Measurements from ENCODE around the gene GPATCH1. TPM values are rescaled to one million over a fixed set of nuclear protein-coding genes. Genes with fewer than 3 reads are reported as not detected.
"Not testable (repeated sequence)": the region's sequence is repeated elsewhere in the genome, so short reads cannot be mapped to it uniquely, and the experiment has no call there.

The GPATCH1 gene
- total RNA-seq, 1 experiment from 2014 or later: 2.9 TPM

DNA sequence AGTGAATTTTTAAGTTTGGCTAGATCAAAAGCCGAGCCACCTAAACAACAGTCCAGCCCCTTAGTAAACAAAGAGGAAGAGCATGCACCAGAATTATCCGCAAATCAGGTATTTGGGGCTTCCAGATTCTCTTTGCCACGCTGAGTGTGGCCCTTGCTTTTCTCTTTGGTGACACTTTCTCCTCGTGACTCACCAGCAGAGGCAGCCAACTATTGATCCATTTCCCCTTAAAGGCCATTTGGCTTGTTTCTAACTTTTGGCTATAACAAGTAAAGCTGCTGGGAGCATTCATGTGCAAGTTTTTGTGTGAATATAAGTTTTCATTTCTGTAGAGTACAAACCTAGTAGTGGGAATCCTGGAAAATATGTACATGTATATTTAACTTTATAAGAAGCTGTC, 33.3 kb downstream of the GPATCH1 start:
- Histone ChIP-seq H3K36me3 (ENCODE audit: insufficient read depth, low read length) (peaks cover 18% of the 10 kb centered on the region; the same call in 1 of the 2 replicates), H2AFZ (ENCODE audit: low read length) (no peak overlapping the region), H3K27ac (ENCODE audit: low read length) (no peak overlapping the region)

DNA sequence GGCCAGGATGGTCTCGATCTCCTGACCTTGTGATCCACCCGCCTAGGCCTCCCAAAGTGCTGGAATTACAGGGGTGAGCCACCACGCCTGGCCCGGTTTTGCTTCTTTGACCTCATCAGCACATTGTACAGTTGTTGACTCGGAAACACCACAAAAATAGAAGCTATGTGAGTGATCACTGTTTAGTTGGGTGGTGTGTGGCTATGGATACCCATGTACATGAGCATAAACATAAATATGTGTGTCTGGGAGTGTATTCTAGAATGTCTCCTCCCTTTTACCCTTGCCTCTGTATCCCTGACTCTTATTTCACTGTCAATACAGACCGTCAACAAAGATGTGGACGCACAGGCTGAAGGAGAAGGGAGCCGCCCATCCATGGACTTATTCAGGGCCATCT, 36.5 kb downstream of the GPATCH1 start:
- no peak overlapping the region for H3K4me3 ChIP-seq (ENCODE audit: low read length)
- H3K9me3 ChIP-seq (ENCODE audit: low read length): no peaks in the 10 kb centered on the region
- no peak for DNase-seq
- no peaks in the 10 kb centered on the region for H3K9me2 ChIP-seq (replicated peaks; ENCODE audit: insufficient read depth, low read length)
- no peak overlapping the region for H2AFZ ChIP-seq (ENCODE audit: low read length)
- no peaks in the 10 kb centered on the region for H4K20me1 ChIP-seq (ENCODE audit: insufficient read depth, low read depth, low read length)
- no peaks in the 10 kb centered on the region for H3K4me1 ChIP-seq (ENCODE audit: low read length)
- no peaks in the 10 kb centered on the region for H3K79me2 ChIP-seq (ENCODE audit: low read length)
- H3K36me3 ChIP-seq (ENCODE audit: insufficient read depth, low read length): peaks cover 8% of the 10 kb centered on the region; the same call in 1 of the 2 replicates
- H3K4me2 ChIP-seq (ENCODE audit: low read depth, low read length, poor library complexity, severe bottlenecking): no peak overlapping the region
- H3K9ac ChIP-seq (ENCODE audit: low read length): no peak overlapping the region
- H3K27ac ChIP-seq (ENCODE audit: low read length): no peak overlapping the region
- no peaks in the 10 kb centered on the region for H3K27me3 ChIP-seq (ENCODE audit: low read length)

More for the DNA sequence above, 33.3 kb downstream of the GPATCH1 start:
- H3K4me1 ChIP-seq (ENCODE audit: low read length): no peaks in the 10 kb centered on the region
- H3K27me3 ChIP-seq (ENCODE audit: low read length): no peaks in the 10 kb centered on the region
- H3K9me2 ChIP-seq (replicated peaks; ENCODE audit: insufficient read depth, low read length): no peaks in the 10 kb centered on the region
- H3K4me3 ChIP-seq (ENCODE audit: low read length): no peak overlapping the region
- no peaks in the 10 kb centered on the region for H3K79me2 ChIP-seq (ENCODE audit: low read length)
- no peak for DNase-seq
- H4K20me1 ChIP-seq (ENCODE audit: insufficient read depth, low read depth, low read length): no peaks in the 10 kb centered on the region
- H3K4me2 ChIP-seq (ENCODE audit: low read depth, low read length, poor library complexity, severe bottlenecking): no peak overlapping the region
- H3K9me3 ChIP-seq (ENCODE audit: low read length): no peaks in the 10 kb centered on the region
- H3K9ac ChIP-seq (ENCODE audit: low read length): no peak overlapping the region

DNA sequence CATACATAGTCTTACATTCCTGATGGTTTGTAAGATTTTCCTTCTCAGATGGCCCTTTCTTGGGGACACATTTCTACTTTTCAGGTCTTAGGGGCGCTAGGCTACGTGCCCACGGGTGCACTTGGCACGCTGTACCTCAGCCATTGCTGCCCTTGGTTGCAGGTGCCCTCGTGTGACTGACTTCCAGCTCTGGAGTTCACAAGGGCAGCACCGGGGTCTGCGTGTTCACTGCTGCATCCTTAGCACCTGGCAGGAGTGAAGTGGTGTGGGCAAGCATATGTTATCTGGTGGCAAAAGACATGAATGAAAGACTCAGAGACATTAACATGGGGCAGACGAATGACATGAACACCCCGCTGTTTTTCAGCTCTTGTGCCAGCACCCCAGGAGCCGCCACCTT, 37.7 kb downstream of the GPATCH1 start:
- Histone ChIP-seq H3K36me3 (ENCODE audit: insufficient read depth, low read length) (peaks cover 6% of the 10 kb centered on the region; the same call in 1 of the 2 replicates), H3K79me2 (ENCODE audit: low read length) (no peaks in the 10 kb centered on the region), H3K4me1 (ENCODE audit: low read length) (no peaks in the 10 kb centered on the region), H3K27me3 (ENCODE audit: low read length) (no peaks in the 10 kb centered on the region), H3K9me2 (replicated peaks; ENCODE audit: insufficient read depth, low read length) (no peaks in the 10 kb centered on the region), H3K27ac (ENCODE audit: low read length) (no peak overlapping the region), H4K20me1 (ENCODE audit: insufficient read depth, low read depth, low read length) (no peaks in the 10 kb centered on the region), H3K4me2 (ENCODE audit: low read depth, low read length, poor library complexity, severe bottlenecking) (no peak overlapping the region), H2AFZ (ENCODE audit: low read length) (no peak overlapping the region), H3K4me3 (ENCODE audit: low read length) (no peak overlapping the region), H3K9ac (ENCODE audit: low read length) (no peak overlapping the region), H3K9me3 (ENCODE audit: low read length) (no peaks in the 10 kb centered on the region)
- DNase-seq: no peak

DNA sequence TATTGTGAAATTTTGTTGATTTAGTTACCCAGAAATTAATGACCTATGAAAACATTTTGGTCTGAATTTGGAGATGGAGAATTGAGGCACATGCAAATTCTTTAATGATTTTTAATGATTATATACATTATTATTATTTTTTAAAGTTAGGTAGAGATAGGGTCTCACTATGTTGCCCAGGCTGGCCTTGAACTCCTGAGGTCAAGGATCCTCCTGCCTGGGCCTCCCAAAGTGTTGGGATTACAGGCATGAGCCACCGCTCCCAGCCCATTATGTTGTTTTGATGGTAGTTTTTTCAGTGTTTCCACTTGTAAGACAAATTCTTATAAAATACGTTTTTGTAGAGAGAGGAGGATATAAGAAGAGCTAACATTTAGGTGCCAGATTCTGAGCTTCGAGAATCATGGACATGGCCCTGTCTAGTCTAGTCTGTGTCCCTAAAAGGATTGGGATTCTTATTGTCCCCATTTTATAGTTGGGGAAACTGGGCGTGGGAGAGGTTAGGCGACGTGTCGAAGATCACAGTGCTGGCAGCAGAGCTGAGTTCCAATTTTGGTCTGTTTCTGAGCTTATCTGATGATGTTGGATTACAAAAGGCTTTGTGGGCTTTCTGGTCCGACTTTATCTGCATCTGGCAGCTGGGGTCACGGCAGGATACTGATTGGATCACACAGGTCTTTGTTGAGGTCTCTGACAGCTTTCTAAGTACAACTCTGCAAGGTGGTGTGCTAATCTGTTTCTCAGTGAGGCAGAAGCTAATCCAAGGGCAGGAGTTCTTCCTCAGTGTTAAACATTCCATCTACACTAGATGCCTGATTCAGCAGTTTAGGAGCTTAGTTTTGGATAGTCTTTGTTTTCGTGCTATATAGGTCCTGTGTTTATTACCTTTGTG, 43.5 kb downstream of the GPATCH1 start:
- Histone ChIP-seq H3K4me1 (ENCODE audit: low read length) (no peaks in the 10 kb centered on the region), H3K9ac (ENCODE audit: low read length) (no peak overlapping the region), H3K9me3 (ENCODE audit: low read length) (no peaks in the 10 kb centered on the region), H3K4me3 (ENCODE audit: low read length) (no peak overlapping the region), H3K4me2 (ENCODE audit: low read depth, low read length, poor library complexity, severe bottlenecking) (no peak overlapping the region), H4K20me1 (ENCODE audit: insufficient read depth, low read depth, low read length) (no peaks in the 10 kb centered on the region), H3K27me3 (ENCODE audit: low read length) (no peaks in the 10 kb centered on the region), H3K79me2 (ENCODE audit: low read length) (no peaks in the 10 kb centered on the region), H3K9me2 (replicated peaks; ENCODE audit: insufficient read depth, low read length) (no peaks in the 10 kb centered on the region), H3K36me3 (ENCODE audit: insufficient read depth, low read length) (peaks cover 14% of the 10 kb centered on the region; the same call in 1 of the 2 replicates), H3K27ac (ENCODE audit: low read length) (no peak overlapping the region), H2AFZ (ENCODE audit: low read length) (no peak overlapping the region)
- no peak for DNase-seq

DNA sequence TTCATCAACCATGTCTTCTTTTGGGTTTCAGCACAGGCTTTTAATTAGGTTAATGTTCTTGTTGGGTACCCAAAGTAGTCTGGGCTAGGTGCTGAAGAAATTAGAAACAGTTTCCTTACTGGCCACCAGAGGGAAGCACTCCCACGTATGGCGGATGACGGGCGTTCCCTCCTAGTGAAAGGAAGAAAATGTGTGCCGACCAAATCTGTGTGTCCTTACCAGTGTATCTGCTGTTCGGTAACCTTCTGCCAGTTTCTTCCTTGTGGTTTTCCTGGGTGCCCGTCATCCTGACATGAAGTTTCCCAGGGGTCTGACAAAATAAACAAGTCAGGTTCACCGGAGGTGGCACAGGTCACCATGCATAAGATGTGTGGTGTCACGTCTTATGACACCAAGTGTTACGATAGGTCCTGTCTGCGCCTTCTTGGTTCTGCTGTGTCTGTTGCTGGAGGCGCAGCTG, 45.0 kb downstream of the GPATCH1 start:
- no peak overlapping the region for H3K4me3 ChIP-seq (ENCODE audit: low read length)
- H3K27me3 ChIP-seq (ENCODE audit: low read length): no peaks in the 10 kb centered on the region
- H3K9me3 ChIP-seq (ENCODE audit: low read length): no peaks in the 10 kb centered on the region
- H3K9ac ChIP-seq (ENCODE audit: low read length): no peak overlapping the region
- no peaks in the 10 kb centered on the region for H4K20me1 ChIP-seq (ENCODE audit: insufficient read depth, low read depth, low read length)
- no peaks in the 10 kb centered on the region for H3K9me2 ChIP-seq (replicated peaks; ENCODE audit: insufficient read depth, low read length)
- no peaks in the 10 kb centered on the region for H3K79me2 ChIP-seq (ENCODE audit: low read length)
- peak overlapping the region; percentile 87 for H2AFZ ChIP-seq (ENCODE audit: low read length)
- H3K27ac ChIP-seq (ENCODE audit: low read length): no peak overlapping the region
- no peak overlapping the region for H3K4me2 ChIP-seq (ENCODE audit: low read depth, low read length, poor library complexity, severe bottlenecking)
- DNase-seq: peak; percentile 83
- H3K36me3 ChIP-seq (ENCODE audit: insufficient read depth, low read length): peaks cover 14% of the 10 kb centered on the region; the same call in 1 of the 2 replicates
- H3K4me1 ChIP-seq (ENCODE audit: low read length): no peaks in the 10 kb centered on the region

- peaks cover 14% of the 10 kb centered on the region; the same call in 1 of the 2 replicates for H3K36me3 ChIP-seq (ENCODE audit: insufficient read depth, low read length)
- not testable (repeated sequence) for H3K27ac ChIP-seq (ENCODE audit: low read length); H2AFZ ChIP-seq (ENCODE audit: low read length); H3K9ac ChIP-seq (ENCODE audit: low read length); H3K9me2 ChIP-seq (replicated peaks; ENCODE audit: insufficient read depth, low read length); H3K9me3 ChIP-seq (ENCODE audit: low read length); H3K27me3 ChIP-seq (ENCODE audit: low read length); H4K20me1 ChIP-seq (ENCODE audit: insufficient read depth, low read depth, low read length); H3K79me2 ChIP-seq (ENCODE audit: low read length); H3K4me2 ChIP-seq (ENCODE audit: low read depth, low read length, poor library complexity, severe bottlenecking); H3K4me3 ChIP-seq (ENCODE audit: low read length); H3K4me1 ChIP-seq (ENCODE audit: low read length); DNase-seq
These were observed 45.7 kb downstream of the GPATCH1 start for GRCh38 chr19:33126712-33127111.

DNA sequence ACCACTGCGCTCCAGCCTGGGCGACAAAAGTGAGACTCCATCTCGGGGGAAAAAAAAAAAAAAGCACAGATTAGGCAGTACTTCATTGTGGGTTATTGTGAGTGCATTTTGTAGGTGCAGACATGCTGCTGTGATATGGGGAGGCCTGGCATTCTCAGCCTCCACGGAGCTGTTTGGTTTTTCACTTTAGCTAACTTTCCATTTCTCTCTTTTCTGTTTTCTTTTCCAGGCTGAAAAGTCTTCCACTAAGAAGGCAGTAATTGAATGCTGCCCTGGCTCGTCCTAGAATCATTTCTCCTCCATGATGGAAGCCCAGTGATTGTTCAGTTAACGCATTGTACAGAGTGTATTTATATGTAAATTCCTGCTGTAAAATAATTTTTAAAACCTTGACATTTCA, 48.9 kb downstream of the GPATCH1 start:
- H3K9ac ChIP-seq (ENCODE audit: low read length): no peak overlapping the region
- H2AFZ ChIP-seq (ENCODE audit: low read length): no peak overlapping the region
- H3K27ac ChIP-seq (ENCODE audit: low read length): no peak overlapping the region
- H3K4me1 ChIP-seq (ENCODE audit: low read length): no peaks in the 10 kb centered on the region
- peaks cover 12% of the 10 kb centered on the region; the same call in 1 of the 2 replicates for H3K36me3 ChIP-seq (ENCODE audit: insufficient read depth, low read length)
- H3K79me2 ChIP-seq (ENCODE audit: low read length): no peaks in the 10 kb centered on the region
- no peaks in the 10 kb centered on the region for H4K20me1 ChIP-seq (ENCODE audit: insufficient read depth, low read depth, low read length)
- H3K9me3 ChIP-seq (ENCODE audit: low read length): no peaks in the 10 kb centered on the region
- no peaks in the 10 kb centered on the region for H3K9me2 ChIP-seq (replicated peaks; ENCODE audit: insufficient read depth, low read length)
- no peak overlapping the region for H3K4me3 ChIP-seq (ENCODE audit: low read length)
- H3K4me2 ChIP-seq (ENCODE audit: low read depth, low read length, poor library complexity, severe bottlenecking): no peak overlapping the region
- H3K27me3 ChIP-seq (ENCODE audit: low read length): no peaks in the 10 kb centered on the region
- DNase-seq: no peak

- no peaks in the 10 kb centered on the region for H3K27me3 ChIP-seq (ENCODE audit: low read length)
- H3K9me3 ChIP-seq (ENCODE audit: low read length): no peaks in the 10 kb centered on the region
- H3K4me3 ChIP-seq (ENCODE audit: low read length): no peak overlapping the region
- no peaks in the 10 kb centered on the region for H3K4me1 ChIP-seq (ENCODE audit: low read length)
- H3K79me2 ChIP-seq (ENCODE audit: low read length): no peaks in the 10 kb centered on the region
- peaks cover 10% of the 10 kb centered on the region; the same call in 1 of the 2 replicates for H3K36me3 ChIP-seq (ENCODE audit: insufficient read depth, low read length)
- no peaks in the 10 kb centered on the region for H3K9me2 ChIP-seq (replicated peaks; ENCODE audit: insufficient read depth, low read length)
- no peak overlapping the region for H3K4me2 ChIP-seq (ENCODE audit: low read depth, low read length, poor library complexity, severe bottlenecking)
- no peak for DNase-seq
- H3K27ac ChIP-seq (ENCODE audit: low read length): no peak overlapping the region
- H2AFZ ChIP-seq (ENCODE audit: low read length): no peak overlapping the region
- no peak overlapping the region for H3K9ac ChIP-seq (ENCODE audit: low read length)
- H4K20me1 ChIP-seq (ENCODE audit: insufficient read depth, low read depth, low read length): no peaks in the 10 kb centered on the region
These were observed 49.5 kb downstream of the GPATCH1 start for GRCh38 chr19:33130433-33130832.
